GM19351 (cell line): ENCODE data around the gene ALG1.
A peak's percentile ranks its signal among the peaks of the same experiment; 100 is the strongest.

Experiments
- ATAC-seq: cut with Tn5 transposase; IDR thresholded peaks from one replicate; pipeline ENCODE4 v1.9.1; 2021; ENCODE audit warnings: mild to moderate bottlenecking, moderate library complexity; ENCODE audit not compliant: unreplicated experiment

Gene ALG1, protein sequence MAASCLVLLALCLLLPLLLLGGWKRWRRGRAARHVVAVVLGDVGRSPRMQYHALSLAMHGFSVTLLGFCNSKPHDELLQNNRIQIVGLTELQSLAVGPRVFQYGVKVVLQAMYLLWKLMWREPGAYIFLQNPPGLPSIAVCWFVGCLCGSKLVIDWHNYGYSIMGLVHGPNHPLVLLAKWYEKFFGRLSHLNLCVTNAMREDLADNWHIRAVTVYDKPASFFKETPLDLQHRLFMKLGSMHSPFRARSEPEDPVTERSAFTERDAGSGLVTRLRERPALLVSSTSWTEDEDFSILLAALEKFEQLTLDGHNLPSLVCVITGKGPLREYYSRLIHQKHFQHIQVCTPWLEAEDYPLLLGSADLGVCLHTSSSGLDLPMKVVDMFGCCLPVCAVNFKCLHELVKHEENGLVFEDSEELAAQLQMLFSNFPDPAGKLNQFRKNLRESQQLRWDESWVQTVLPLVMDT

DNA sequence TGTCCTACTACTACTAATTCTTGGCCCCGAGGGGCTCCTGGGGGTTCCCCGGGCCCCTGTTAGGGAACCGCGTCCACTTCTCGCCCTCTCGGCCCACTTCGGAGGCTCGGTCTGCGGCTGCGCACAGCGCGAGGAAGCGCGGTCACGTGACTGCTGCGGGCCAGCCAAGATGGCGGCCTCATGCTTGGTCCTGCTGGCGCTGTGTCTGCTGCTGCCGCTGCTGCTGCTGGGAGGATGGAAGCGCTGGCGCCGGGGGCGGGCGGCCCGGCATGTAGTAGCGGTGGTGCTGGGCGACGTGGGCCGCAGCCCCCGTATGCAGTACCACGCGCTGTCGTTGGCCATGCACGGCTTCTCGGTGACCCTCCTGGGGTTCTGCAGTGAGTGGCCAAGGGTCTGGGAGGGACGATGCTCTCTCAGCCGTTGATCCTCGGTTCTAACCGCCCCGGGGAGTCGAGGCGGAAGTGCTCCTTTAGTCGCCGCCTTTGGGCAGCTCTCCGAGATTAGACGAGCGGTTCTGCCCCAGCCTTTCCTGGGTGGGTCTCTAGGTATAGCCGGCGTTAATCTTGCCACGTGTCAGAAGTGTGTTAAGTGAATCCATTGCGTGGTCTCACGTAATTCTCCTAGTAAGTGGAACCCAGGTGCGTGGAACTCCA, at the start of gene ALG1:
TSS of gene ALG1 (plus strand) at position 163 of the 653 bp plus-strand sequence. CDS start at position 170, 7 bp downstream.
- ATAC-seq: peak; percentile 78

- no peak for ATAC-seq
These were observed 49.1 kb upstream of the ALG1 start for GRCh38 chr16:5022521-5022920.

DNA sequence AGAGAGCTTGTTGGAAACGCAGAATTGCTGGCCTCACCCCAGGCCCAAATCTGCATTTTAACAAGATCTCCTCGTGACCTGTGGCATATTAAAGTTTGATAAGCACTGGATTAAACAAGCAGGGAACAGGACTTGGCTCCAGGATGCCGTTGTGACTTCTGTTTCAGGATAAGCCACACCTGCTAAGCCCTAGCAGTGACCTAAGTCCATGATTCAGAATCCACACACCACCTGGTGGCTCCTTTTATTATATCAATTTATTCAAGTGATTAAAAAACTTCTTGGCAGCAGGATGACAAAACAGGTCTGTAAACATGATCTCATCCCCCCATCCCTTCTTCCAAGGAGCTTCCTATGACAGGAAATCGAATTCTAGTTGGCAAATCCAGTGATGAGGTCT, 47.0 kb upstream of the ALG1 start:
- ATAC-seq: no peak

- no peak for ATAC-seq
These were observed 46.4 kb upstream of the ALG1 start for GRCh38 chr16:5025171-5025632.

DNA sequence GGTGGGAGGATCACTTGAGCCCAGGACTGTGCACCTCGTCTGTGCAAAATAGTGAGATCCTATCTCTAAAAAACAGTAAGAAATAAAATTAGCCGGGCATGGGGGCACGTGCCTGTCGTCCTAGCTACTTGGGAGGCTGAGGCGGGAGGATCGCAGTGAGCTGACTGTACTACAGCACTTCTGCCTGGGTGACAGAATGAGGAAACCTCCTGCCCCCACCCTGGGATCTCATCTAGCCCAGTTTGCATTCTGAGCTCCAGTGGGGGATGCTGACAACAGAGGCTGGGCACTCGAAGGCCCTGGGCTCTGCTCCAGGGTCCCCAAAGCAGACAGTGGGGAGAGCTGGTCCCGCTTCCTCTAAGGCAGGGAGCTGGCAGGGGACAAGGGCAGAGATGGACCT, 45.0 kb upstream of the ALG1 start:
- no peak for ATAC-seq

DNA sequence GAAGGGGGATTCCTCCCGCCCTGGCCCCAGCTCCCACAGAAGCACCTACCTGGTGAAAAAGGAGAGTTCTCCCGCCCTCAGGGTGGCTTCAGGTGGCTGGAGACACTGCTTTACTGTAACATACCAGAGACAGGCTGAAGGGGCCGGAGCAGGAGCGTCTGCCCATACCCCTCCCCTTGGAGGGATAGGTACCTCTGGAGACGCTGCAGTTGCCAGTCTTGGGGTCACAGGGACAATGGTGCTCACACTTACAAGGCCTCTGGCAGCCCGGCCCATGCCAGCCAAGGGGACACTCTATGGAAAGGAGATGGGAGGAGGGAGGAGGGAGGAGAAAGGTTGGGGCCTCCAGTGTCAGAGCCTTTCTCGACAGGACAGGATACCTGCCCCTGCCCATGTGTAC, 44.6 kb upstream of the ALG1 start:
- ATAC-seq: no peak

- no peak for ATAC-seq
These were observed 43.9 kb upstream of the ALG1 start for GRCh38 chr16:5027575-5028235.

- no peak for ATAC-seq
These were observed 42.6 kb upstream of the ALG1 start for GRCh38 chr16:5028950-5029475.

DNA sequence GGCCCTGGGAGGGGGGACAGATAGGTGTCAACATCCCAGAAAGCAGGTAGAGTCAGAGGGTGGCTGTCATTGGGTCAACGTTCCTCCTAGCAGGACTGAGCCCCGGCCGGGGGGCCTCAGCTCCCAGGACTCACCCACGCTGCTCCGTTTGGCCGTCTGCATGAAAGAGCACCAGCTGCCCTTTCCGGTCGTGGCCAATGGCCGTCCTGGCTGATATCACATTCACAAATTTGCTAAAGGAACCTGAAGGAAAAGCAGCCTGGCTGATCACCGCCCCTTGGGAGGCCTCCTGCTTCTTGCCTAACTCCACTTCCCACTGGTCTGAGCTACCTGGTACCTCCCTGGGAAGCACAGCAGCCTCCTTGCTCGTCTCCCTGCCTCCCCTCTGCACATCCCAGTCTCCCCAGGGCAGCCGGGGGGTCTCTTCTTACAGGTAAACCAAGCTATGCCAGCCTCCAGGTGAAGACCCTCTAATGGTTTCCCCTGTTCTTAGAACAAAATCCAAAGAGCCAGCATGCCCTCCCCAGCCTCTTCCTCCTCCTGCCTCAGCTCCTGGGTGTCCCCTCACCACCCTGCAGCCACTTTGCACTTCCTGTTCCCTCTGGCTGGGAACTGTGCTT, 41.3 kb upstream of the ALG1 start:
- no peak for ATAC-seq

GRCh38 chr16:5031601-5032000, 40.0 kb upstream of the ALG1 start:
- no peak for ATAC-seq

DNA sequence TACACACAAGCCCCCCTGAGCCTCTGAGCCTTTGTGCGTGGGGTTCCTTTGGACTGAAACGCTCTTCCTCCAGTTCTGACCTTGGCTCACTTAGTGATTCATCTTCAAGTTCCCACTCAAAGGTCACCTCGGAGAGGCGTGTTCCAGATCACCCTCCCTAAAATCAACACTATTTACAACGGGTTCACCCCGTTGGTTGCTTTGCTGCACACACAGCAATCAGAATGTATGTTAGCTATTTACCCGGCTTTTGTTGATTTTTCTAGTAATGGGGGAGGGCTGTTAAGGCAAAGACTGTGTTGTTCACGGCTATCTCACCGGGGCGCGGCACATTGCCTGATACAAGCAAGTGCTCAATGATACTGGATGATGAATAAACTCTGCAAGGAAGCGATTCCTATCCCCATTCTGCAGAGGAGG, 38.9 kb upstream of the ALG1 start:
- ATAC-seq: no peak

- peak; percentile 91 for ATAC-seq
These were observed 38.1 kb upstream of the ALG1 start, which contains the start of gene NAGPA for GRCh38 chr16:5033256-5034166. Gene NAGPA, minus strand, starts transcription at chr16:5033935. Its CDS starts 21 bp downstream, at chr16:5033914.

DNA sequence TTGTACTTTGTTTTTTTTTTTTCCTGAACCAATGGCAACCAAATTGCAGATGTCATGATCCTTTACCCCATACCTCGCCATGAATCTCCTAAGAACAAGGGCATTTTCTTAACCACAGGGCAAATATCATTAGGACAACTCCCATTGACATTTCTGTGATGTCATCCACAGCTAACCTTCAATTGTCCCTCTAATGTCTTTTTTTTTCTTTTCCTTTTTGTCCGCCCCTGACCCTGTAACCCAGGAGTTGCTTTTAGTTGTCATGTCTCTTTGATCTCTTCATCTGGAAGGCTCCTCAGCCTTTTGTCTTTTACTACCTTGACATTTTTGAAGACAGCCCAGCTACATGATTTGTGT, 37.5 kb upstream of the ALG1 start:
- no peak for ATAC-seq

DNA sequence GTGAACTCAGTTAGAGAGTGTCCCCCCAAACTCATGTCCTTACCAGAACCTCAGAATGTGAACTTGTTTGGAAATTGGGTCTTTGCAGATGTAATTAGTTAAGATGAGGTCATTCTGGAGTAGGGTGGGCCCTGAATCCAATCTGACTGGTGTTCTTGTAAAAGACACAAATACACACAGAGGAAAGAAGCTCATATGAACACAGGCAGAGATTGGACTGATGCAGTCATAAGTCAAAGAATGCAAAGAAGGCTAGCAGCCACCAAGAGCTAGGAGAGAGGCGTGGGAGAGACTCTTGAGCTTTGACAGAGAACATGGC, 35.8 kb upstream of the ALG1 start:
- no peak for ATAC-seq

- ATAC-seq: no peak
These were observed 35.2 kb upstream of the ALG1 start for GRCh38 chr16:5036228-5037156.

GRCh38 chr16:5040451-5040850, 31.2 kb upstream of the ALG1 start:
- no peak for ATAC-seq

DNA sequence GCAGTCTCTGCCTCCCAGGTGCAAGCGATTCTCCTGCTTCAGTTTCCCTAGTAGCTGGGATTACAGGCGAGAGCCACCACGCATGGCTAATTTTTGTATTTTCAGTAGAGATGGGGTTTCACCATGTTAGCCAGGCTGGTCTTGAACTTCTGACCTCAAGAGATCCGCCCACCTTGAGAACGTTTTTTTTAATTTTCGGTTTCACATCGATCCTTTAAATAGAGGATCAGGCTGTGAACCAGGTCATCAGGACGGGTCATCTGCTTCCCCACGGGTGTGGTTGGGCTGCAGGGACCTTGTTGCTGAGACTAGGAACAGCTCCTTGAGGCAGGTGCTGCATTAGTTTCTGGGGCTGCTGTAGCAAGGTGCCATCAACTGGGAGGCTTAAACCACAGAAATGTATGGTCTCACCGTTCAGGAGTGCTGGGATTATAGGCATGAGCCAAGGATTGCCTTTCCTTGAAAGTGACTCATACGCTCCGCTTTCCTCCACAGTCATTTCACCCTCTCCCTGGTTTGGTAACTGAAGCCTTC, 30.0 kb upstream of the ALG1 start:
- ATAC-seq: peak; percentile 86

- no peak for ATAC-seq
These were observed 29.0 kb upstream of the ALG1 start for GRCh38 chr16:5042574-5043171.
